Measurements from ENCODE around the gene AKR7A3.

GRCh38 chr1:19310061-19310460, 21.5 kb upstream of the AKR7A3 start:
- TF ChIP-seq CTCF (conservative IDR thresholded peaks at IDR 0.05; ENCODE audit: low read length) (no peak), EZH2phosphoT487 (IDR thresholded peaks at IDR 0.05; ENCODE audit: borderline replicate concordance) (no peak)
